Neural cell (in vitro differentiated cells): ENCODE results near the gene C22orf23. TPM values are rescaled to one million over a fixed set of nuclear protein-coding genes. Genes with fewer than 3 reads are reported as not detected.

ENCODE experiments used
- H2AFZ ChIP-seq: fragments of 200-600, 300-800 bp; sonication (generic), shearing (Covaris generic); 2 replicates; pipeline ENCODE4 v1.6.0; 2014; ENCODE audit warnings: low read depth, mild to moderate bottlenecking, antibody characterized with exemption, low read length, moderate library complexity
- H3F3A ChIP-seq: fragments of 200-600 bp; shearing (Covaris generic); 2 replicates; pipeline ENCODE4 v1.6.1; 2016; ENCODE audit warnings: mild to moderate bottlenecking, moderate library complexity, mixed read lengths, antibody characterized with exemption, low read length; ENCODE audit not compliant: insufficient read depth, poor library complexity, severe bottlenecking
- H3K27ac ChIP-seq: fragments of 200-600, 300-800 bp; sonication (generic), shearing (Covaris generic); 2 replicates; pipeline ENCODE4 v1.5.1; 2014; ENCODE audit warnings: mild to moderate bottlenecking, low read length, moderate library complexity
- H3K27me3 ChIP-seq: fragments of 300-800, 200-600 bp; sonication (generic), shearing (Covaris generic); 2 replicates; pipeline ENCODE4 v1.6.0; 2014; ENCODE audit warnings: mild to moderate bottlenecking, low read depth, low read length, moderate library complexity; ENCODE audit not compliant: insufficient read depth
- H3K36me3 ChIP-seq: fragments of 300-800, 200-600 bp; sonication (generic), shearing (Covaris generic); 2 replicates; pipeline ENCODE4 v1.5.1; 2014; ENCODE audit warnings: mild to moderate bottlenecking, antibody characterized with exemption, low read length, moderate library complexity; ENCODE audit not compliant: insufficient read depth
- H3K4me2 ChIP-seq: fragments of 300-800, 200-600 bp; sonication (generic), shearing (Covaris generic); 2 replicates; pipeline ENCODE4 v1.6.0; 2014; ENCODE audit warnings: mild to moderate bottlenecking, low read length
- H3K4me3 ChIP-seq: fragments of 300-800, 200-600 bp; sonication (generic), shearing (Covaris generic); 2 replicates; pipeline ENCODE4 v1.5.1; 2014; ENCODE audit warnings: mild to moderate bottlenecking, low read length, moderate library complexity
- H3K79me2 ChIP-seq: fragments of 200-600 bp; shearing (Covaris generic); replicated peaks from 2 replicates; pipeline ENCODE4 v1.6.0; 2014; ENCODE audit warnings: mild to moderate bottlenecking, low read length, moderate library complexity; ENCODE audit not compliant: insufficient read depth
- H3K9ac ChIP-seq: fragments of 300-800, 200-600 bp; sonication (generic), shearing (Covaris generic); 2 replicates; pipeline ENCODE4 v1.6.1; 2016; ENCODE audit warnings: mild to moderate bottlenecking, low read length, mixed read lengths
- H3K9me2 ChIP-seq: fragments of 200-600 bp; shearing (Covaris generic); 2 replicates; pipeline ENCODE4 v1.6.1; 2016; ENCODE audit warnings: mild to moderate bottlenecking, low read length, mixed read lengths; ENCODE audit not compliant: insufficient read depth
- H3K9me3 ChIP-seq: fragments of 200-600, 300-800 bp; sonication (generic), shearing (Covaris generic); 2 replicates; pipeline ENCODE4 v1.6.1; 2016; ENCODE audit warnings: mild to moderate bottlenecking, mixed run types, low read length, moderate library complexity, mixed read lengths
- H4K20me1 ChIP-seq: fragments of 200-600 bp; shearing (Covaris generic); 2 replicates; pipeline ENCODE4 v1.6.1; 2016; ENCODE audit warnings: mild to moderate bottlenecking, mixed run types; ENCODE audit not compliant: insufficient read depth
- CTCF ChIP-seq: fragments of 450-650 bp; IDR thresholded peaks from 2 replicates; pipeline ENCODE4 v1.5.1; 2014; ENCODE audit warnings: antibody characterized with exemption, mild to moderate bottlenecking, moderate library complexity; ENCODE audit not compliant: poor library complexity, severe bottlenecking
- EP300 ChIP-seq: fragments of 450-650 bp; conservative IDR thresholded peaks from 2 replicates; pipeline ENCODE4 v1.6.1; 2014; ENCODE audit warnings: antibody characterized with exemption, mild to moderate bottlenecking, moderate library complexity; ENCODE audit not compliant: poor library complexity, severe bottlenecking
- EZH2 ChIP-seq: fragments of 200-600, 300-800 bp; shearing (Covaris generic), sonication (generic); IDR thresholded peaks from 2 replicates; pipeline ENCODE4 v1.6.1; 2014; ENCODE audit warnings: antibody characterized with exemption, low read length, borderline replicate concordance, mild to moderate bottlenecking; ENCODE audit not compliant: insufficient read depth, poor library complexity, severe bottlenecking
- MXI1 ChIP-seq: fragments of 450-650 bp; conservative IDR thresholded peaks from 2 replicates; pipeline ENCODE4 v1.6.1; 2014; ENCODE audit warnings: antibody characterized with exemption, mild to moderate bottlenecking; ENCODE audit not compliant: poor library complexity, severe bottlenecking
- POLR2AphosphoS5 ChIP-seq: IDR thresholded peaks from 2 replicates; pipeline ENCODE4 v1.6.1; 2012
- RAD21 ChIP-seq: fragments of 450-650 bp; conservative IDR thresholded peaks from 2 replicates; pipeline ENCODE4 v1.6.1; 2014; ENCODE audit warnings: antibody characterized with exemption, mild to moderate bottlenecking, moderate library complexity
- REST ChIP-seq: IDR thresholded peaks from 2 replicates; pipeline ENCODE4 v1.6.1; 2012; ENCODE audit warnings: borderline replicate concordance
- SMC3 ChIP-seq: fragments of 450-650 bp; conservative IDR thresholded peaks from 2 replicates; pipeline ENCODE4 v1.6.1; 2014; ENCODE audit warnings: antibody characterized with exemption, mild to moderate bottlenecking, moderate library complexity; ENCODE audit not compliant: poor library complexity
- TAF1 ChIP-seq: IDR thresholded peaks from 2 replicates; pipeline ENCODE4 v1.6.1; 2012; ENCODE audit warnings: low read depth
- polyA plus RNA-seq: library from polyadenylated mRNA; depleted of rRNA; stranded (reverse); fragments of >200 nt; gene quantifications from 2 replicates; pipeline ENCODE4 v1.2.3, GENCODE V29; 2014

C22orf23 gene
- polyA plus RNA-seq, 1 donor from 2014 or later: 1.3 TPM

GRCh38 chr22:37995460-37995859 is 42.1 kb upstream of the C22orf23 start:
- Histone ChIP-seq H4K20me1 (no peaks in the 10 kb centered on the region), H3K9me2 (no peaks in the 10 kb centered on the region), H2AFZ (no peak overlapping the region)

GRCh38 chr22:37994982-37995381 is 41.6 kb upstream of the C22orf23 start:
- no peak overlapping the region for H3K27ac ChIP-seq
- no peak overlapping the region for H3K4me2 ChIP-seq
- H4K20me1 ChIP-seq: no peaks in the 10 kb centered on the region
- H3K36me3 ChIP-seq: no peaks in the 10 kb centered on the region
- H3K9me2 ChIP-seq: no peaks in the 10 kb centered on the region
- H3K79me2 ChIP-seq: no peaks in the 10 kb centered on the region
- no peak overlapping the region for H3K4me3 ChIP-seq
- TF ChIP-seq RAD21: no peak
- no peak for TF ChIP-seq POLR2AphosphoS5
- TF ChIP-seq EP300: no peak
- no peak for TF ChIP-seq TAF1
- no peak overlapping the region for H2AFZ ChIP-seq
- H3F3A ChIP-seq: no peaks in the 10 kb centered on the region
- no peaks in the 10 kb centered on the region for H3K9me3 ChIP-seq
- no peak overlapping the region for H3K9ac ChIP-seq
- no peaks in the 10 kb centered on the region for H3K27me3 ChIP-seq

More at GRCh38 chr22:37995460-37995859, 42.1 kb upstream of the C22orf23 start:
- Histone ChIP-seq H3K9me3 (no peaks in the 10 kb centered on the region), H3K4me3 (no peak overlapping the region), H3K27me3 (no peaks in the 10 kb centered on the region), H3K4me2 (no peak overlapping the region), H3K36me3 (no peaks in the 10 kb centered on the region), H3K27ac (no peak overlapping the region), H3K9ac (no peak overlapping the region), H3K79me2 (no peaks in the 10 kb centered on the region), H3F3A (no peaks in the 10 kb centered on the region)
- TF ChIP-seq CTCF (no peak), EZH2 (no peak), MXI1 (no peak), EP300 (no peak), POLR2AphosphoS5 (no peak), SMC3 (no peak), TAF1 (no peak), REST (no peak), RAD21 (no peak)

- Histone ChIP-seq H3K9ac (no peak overlapping the region), H4K20me1 (no peaks in the 10 kb centered on the region), H3K4me2 (no peak overlapping the region), H2AFZ (no peak overlapping the region), H3K9me3 (no peaks in the 10 kb centered on the region), H3K27me3 (no peaks in the 10 kb centered on the region), H3K79me2 (no peaks in the 10 kb centered on the region), H3K36me3 (no peaks in the 10 kb centered on the region), H3F3A (no peaks in the 10 kb centered on the region), H3K27ac (no peak overlapping the region), H3K9me2 (no peaks in the 10 kb centered on the region), H3K4me3 (no peak overlapping the region)
- TF ChIP-seq SMC3 (no peak), POLR2AphosphoS5 (no peak), EP300 (no peak), EZH2 (no peak), MXI1 (no peak), CTCF (no peak), RAD21 (no peak), TAF1 (no peak), REST (no peak)
Observed at GRCh38 chr22:37994049-37994448, 40.6 kb upstream of the C22orf23 start.
